Glutamatergic neuron (in vitro differentiated cells): ENCODE results near the gene SSUH2. TPM values are rescaled to one million over a fixed set of nuclear protein-coding genes. Genes with fewer than 3 reads are reported as not detected.

Experiments
- DNase-seq: peaks from one replicate; pipeline ENCODE4 v3.0.0; 2022
- H3K27ac Mint-ChIP-seq: one replicate; pipeline ENCODE4 v1.8.0; 2020; ENCODE audit warnings: mild to moderate bottlenecking, mixed read lengths, inconsistent platforms; ENCODE audit not compliant: unreplicated experiment
- H3K27me3 Mint-ChIP-seq: one replicate; pipeline ENCODE4 v1.8.0; 2020; ENCODE audit warnings: mild to moderate bottlenecking, moderate library complexity, mixed read lengths, inconsistent platforms; ENCODE audit not compliant: unreplicated experiment
- H3K36me3 Mint-ChIP-seq: one replicate; pipeline ENCODE4 v1.8.0; 2020; ENCODE audit warnings: mild to moderate bottlenecking, mixed read lengths, inconsistent platforms; ENCODE audit not compliant: unreplicated experiment
- H3K4me1 Mint-ChIP-seq: one replicate; pipeline ENCODE4 v1.8.0; 2020; ENCODE audit warnings: mild to moderate bottlenecking, low read depth, mixed read lengths, inconsistent platforms; ENCODE audit not compliant: unreplicated experiment
- H3K4me3 Mint-ChIP-seq: one replicate; pipeline ENCODE4 v1.8.0; 2020; ENCODE audit warnings: mild to moderate bottlenecking, mixed read lengths, inconsistent platforms; ENCODE audit not compliant: unreplicated experiment
- H3K9me3 Mint-ChIP-seq: one replicate; pipeline ENCODE4 v1.8.0; 2020; ENCODE audit warnings: mild to moderate bottlenecking, moderate library complexity, mixed read lengths, inconsistent platforms; ENCODE audit not compliant: unreplicated experiment
- CTCF ChIP-seq: fragments of 200-600 bp; sonication (generic); IDR thresholded peaks from one replicate; pipeline ENCODE4 v1.5.0; 2021; ENCODE audit not compliant: partially characterized antibody, unreplicated experiment
- total RNA-seq: library from RNA; stranded (reverse); fragmentation: NEBNext Ultra II Directional; extraction: Animal tissue kit (Norgen Biotek cat#: 25700); gene quantifications from one replicate; pipeline ENCODE4 v1.2.1, GENCODE V29; 2021; ENCODE audit not compliant: unreplicated experiment

Gene SSUH2
- total RNA-seq, 1 donor from 2014 or later = 0.66 TPM

GRCh38 chr3:8660175-8661118, 15.8 kb upstream of the SSUH2 start:
- DNase-seq = no peak
- Mint-ChIP-seq H3K4me1 (peaks cover 12% of the 10 kb centered on the region), H3K27me3 (no peaks in the 10 kb centered on the region), H3K36me3 (peaks cover 6% of the 10 kb centered on the region), H3K27ac (no peak overlapping the region), H3K9me3 (peaks cover under 1% of the 10 kb centered on the region), H3K4me3 (no peak overlapping the region)
- no peak for TF ChIP-seq CTCF

- H3K9me3 Mint-ChIP-seq = peaks cover 2% of the 10 kb centered on the region
- no peak overlapping the region for H3K4me3 Mint-ChIP-seq
- DNase-seq = no peak
- no peaks in the 10 kb centered on the region for H3K27me3 Mint-ChIP-seq
- TF ChIP-seq CTCF = no peak
- no peak overlapping the region for H3K27ac Mint-ChIP-seq
- peaks cover 9% of the 10 kb centered on the region for H3K4me1 Mint-ChIP-seq
- H3K36me3 Mint-ChIP-seq = no peaks in the 10 kb centered on the region
These were observed 14.6 kb upstream of the SSUH2 start for GRCh38 chr3:8659242-8659641.

- Mint-ChIP-seq H3K27ac (no peak overlapping the region), H3K4me1 (peaks cover 7% of the 10 kb centered on the region)
These were observed 14.0 kb upstream of the SSUH2 start for GRCh38 chr3:8658306-8659212.

GRCh38 chr3:8657804-8658305, 13.3 kb upstream of the SSUH2 start:
- DNase-seq = no peak
- Mint-ChIP-seq H3K27me3 (no peaks in the 10 kb centered on the region), H3K9me3 (peaks cover 2% of the 10 kb centered on the region), H3K4me3 (no peak overlapping the region), H3K36me3 (no peaks in the 10 kb centered on the region), H3K4me1 (peaks cover 7% of the 10 kb centered on the region), H3K27ac (no peak overlapping the region)
- no peak for TF ChIP-seq CTCF

More at GRCh38 chr3:8658306-8659212, 14.0 kb upstream of the SSUH2 start:
- Mint-ChIP-seq H3K4me3 (no peak overlapping the region), H3K9me3 (peaks cover 2% of the 10 kb centered on the region), H3K27me3 (no peaks in the 10 kb centered on the region), H3K36me3 (no peaks in the 10 kb centered on the region)
- no peak for TF ChIP-seq CTCF
- no peak for DNase-seq
